ENCODE measurements around the gene FAM117A.

GRCh38 chr17:49715216-49715615, 48.7 kb downstream of the FAM117A start:
- TF ChIP-seq CTCF (IDR thresholded peaks at IDR 0.05) (no peak), POLR2A (IDR thresholded peaks at IDR 0.05) (no peak)

Data from adrenal gland (tissue), 5 donors.